Right kidney (tissue), 1 donor: Measurements from ENCODE around the gene NELFB.

ENCODE experiments used
- DNase-seq: peaks from one replicate; pipeline ENCODE4 v3.0.0-alpha.2; 2016

The NELFB gene

GRCh38 chr9:137313956-137314560 is 58.9 kb downstream of the NELFB start:
- DNase-seq: peak; percentile 44

- peak; percentile 54 for DNase-seq
Observed at GRCh38 chr9:137314561-137315560, 59.7 kb downstream of the NELFB start.

- DNase-seq: peak; percentile 58
Observed at GRCh38 chr9:137315581-137316011, 60.5 kb downstream of the NELFB start.

- DNase-seq: peak; percentile 75
Observed at GRCh38 chr9:137316012-137316981, 61.2 kb downstream of the NELFB start.

GRCh38 chr9:137317021-137317717 is 62.0 kb downstream of the NELFB start:
- DNase-seq: peak; percentile 19

GRCh38 chr9:137317718-137318511 is 62.8 kb downstream of the NELFB start:
- DNase-seq: no peak

GRCh38 chr9:137318602-137319001 is 63.5 kb downstream of the NELFB start:
- DNase-seq: no peak

- DNase-seq: peak; percentile 20
Observed at GRCh38 chr9:137319011-137319738, 64.0 kb downstream of the NELFB start.

- DNase-seq: no peak
Observed at GRCh38 chr9:137319739-137320551, 64.8 kb downstream of the NELFB start.

GRCh38 chr9:137320555-137321384 is 65.6 kb downstream of the NELFB start:
- DNase-seq: peak; percentile 54

- DNase-seq: no peak
Observed at GRCh38 chr9:137321726-137322361, 66.7 kb downstream of the NELFB start.
